ENCODE measurements around the gene THEM4.

The THEM4 gene

DNA sequence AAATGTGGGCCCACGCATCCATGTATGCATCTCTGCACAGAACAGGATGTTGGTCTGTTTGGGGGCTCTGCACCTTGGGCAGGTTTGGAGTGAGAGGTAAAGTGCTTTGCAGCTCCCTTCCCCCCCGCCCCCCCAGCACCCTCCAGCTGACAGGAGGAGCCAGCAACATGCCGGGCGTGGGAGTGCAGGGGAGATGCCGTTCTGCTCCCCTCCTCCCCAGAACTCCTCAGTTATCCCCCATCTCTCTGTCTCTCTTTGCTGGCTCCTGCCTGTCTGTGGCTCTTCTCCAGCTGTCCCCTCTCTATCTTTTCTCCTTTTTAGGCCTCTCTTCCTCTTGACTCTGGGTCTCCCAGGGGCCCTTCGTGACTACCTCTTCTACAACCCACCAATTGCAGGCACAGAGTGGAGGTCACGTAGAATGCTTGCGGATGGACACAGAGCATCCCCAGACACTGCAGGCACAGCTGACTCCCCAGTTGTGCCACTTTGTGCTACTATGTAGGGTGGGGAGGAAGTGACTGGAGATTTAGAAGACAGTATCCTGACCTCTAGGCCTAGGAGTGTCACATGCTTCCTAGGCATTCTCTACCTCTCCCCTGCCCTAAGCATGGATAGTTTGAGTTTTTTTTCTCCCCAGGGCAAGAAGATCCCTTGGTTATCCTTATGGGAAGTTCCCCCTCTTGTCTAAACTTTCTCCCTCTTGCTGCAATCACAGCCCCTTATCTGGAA lies 76.0 kb downstream of the THEM4 start:
- DNase-seq = no peak

DNA sequence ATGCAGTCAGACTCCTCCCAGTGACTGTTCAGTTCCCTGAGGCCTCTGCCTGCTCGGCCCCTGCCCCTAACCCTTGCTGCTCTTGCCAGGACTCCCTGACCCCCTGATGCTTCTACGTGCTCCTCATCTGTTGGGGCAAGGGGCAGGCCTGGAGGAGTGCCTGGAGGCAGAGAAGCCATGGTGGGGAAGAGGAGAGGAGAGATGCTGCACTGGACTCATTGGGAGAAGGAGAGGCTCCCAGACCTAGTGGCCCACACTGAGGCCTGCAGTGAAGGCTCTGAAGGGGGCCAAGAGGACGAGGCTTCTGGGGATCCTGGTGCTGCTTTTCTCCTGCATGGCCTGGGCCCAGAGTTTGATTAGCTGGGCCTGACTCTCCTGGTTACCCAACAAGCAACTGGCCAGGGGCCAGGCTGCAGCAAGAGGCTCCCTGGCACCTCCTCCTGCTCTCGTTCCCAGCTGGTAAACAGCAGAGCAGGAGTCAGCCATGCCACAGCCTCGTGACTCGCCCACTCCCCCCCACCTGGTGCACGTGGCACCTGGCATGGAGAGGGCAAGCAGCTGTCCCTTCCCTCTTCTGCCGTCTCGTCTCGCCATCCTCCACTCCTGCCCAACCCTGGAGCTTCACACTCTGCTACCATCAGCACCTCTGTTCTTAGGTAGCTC lies 76.9 kb downstream of the THEM4 start:
- DNase-seq = peak; percentile 65

DNA sequence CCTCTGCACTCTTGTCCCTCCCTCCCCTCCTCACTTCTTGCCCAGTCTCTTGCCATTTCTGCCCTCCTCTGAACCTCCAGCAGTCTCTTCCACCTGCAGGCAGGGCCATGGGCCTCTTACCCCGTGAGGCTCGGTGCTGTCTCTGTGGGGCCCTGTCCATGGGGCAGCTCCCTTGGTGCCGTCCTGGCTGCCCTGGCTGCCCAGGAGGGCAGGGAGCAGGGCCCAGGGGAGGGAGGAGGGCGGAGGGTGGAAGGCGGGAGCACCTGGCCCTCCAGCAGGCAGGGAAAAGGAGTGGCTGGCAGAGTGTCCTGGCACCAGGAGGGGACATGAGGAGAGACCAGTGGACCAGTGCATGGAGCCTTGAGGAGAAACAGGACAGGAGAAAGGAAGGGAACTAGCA lies 77.7 kb downstream of the THEM4 start, which contains the start of gene RORC:
Gene RORC, minus strand, starts transcription at position 198 of the 400 bp plus-strand sequence. Its CDS starts 38 bp downstream, at position 160.
- DNase-seq = no peak

DNA sequence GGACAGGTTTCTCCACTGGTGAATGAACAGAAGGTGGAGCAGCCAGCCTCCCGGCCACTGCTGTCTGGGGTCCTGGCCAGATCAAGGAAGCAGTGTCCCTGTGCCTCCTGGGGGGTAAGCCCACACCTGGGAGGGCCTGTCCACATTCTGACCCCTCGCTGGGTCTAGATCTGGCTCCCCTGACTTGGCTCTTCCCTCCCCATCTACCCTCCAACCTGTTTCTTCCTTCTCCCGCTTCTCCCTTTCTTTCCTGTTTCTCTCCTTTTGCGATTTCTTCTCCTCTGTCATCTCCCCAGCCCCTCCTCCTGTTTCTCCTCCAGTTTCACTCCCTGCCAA lies 78.1 kb downstream of the THEM4 start:
- DNase-seq = no peak

DNA sequence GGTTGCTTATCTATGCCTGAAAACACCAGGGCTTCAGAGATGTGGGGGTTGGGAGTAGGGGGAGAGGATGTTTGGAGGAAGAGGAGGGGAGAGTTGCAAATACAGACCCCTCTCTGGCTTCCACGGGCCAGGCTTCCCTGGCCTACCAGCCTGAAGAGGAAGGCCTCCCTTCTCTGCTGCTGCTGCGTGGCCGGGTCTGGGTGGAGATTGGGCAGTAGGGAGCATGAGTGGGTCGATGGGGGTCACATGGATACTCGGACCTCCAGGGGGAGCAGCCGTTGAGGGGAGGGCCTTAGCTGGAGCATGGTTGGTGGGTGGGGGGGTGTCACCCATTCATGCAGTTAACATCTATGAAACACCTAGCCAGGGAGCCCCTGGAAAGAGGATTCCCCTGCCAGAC lies 79.3 kb downstream of the THEM4 start:
- DNase-seq = no peak

DNA sequence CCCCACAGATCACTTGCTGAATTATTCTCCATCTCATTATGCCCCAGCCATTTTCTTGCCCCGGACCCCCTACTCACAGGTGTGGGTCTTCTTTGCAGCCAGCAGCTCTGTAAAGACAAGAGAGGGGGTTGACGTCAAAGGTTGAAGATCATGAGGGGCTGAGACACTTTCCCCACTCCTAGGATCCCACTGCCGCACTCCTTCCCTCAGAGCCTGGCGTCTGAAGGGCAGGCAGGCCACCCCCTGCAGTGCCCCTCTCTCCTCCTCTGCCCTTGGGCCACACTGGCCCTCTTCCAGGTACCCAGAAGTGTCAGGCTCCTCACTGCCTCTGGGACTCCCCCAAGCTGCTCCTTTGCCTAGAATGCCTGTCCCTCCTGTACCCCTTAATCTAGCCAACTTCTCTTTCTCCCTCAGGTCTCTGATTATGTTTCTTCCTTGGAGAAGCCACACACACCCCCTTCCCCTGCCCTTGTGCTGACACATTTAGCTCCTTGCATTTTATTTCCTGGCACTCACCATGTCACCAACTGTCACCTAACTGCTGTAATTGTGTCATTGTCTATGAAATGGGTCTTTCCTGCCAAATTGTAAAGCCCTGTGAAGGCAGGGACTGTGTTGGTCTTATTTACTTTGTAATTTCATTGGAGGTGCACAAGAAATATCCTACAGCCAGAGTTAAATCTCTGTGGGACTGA lies 79.8 kb downstream of the THEM4 start:
- no peak for DNase-seq

DNA sequence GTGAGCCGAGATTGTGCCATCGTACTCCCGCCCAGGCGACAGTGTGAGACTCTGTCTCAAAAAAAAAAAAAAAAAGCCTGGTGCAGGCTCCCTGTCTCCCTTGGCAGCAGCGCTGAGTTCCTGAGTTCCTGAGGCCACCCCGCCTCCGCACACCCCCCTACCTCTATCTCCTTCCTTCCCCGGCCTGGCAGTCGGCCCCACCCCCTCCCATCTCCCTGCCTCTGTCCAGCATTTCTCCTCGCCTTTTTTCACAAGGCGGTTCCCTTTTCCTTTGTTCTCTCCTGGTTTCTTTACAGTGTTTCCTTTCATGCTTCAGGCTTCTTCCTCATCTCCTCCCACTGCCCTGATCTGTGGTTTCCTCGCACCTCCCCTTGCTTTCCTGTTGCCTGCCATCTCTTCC lies 80.4 kb downstream of the THEM4 start:
- DNase-seq = no peak

DNA sequence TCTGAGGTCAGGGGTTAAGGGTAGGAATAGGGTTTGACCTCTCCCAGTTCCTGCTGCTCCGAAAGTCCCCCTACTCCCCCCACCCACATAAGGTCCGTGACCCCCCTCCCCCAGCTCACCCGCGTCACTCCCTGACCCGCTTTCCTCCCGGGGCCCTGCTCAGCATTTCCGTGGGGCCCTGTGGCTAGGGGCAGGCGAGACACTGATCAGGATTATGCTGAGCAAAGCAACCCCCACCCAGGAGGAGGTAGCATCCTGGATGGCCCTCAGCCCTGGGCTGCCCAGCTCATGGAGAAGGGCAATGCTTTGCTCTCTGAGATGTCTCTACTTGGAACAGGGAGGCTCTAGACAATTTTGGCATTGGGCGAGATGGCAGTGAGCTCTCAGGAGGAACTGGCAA lies 81.5 kb downstream of the THEM4 start:
- no peak for DNase-seq

DNA sequence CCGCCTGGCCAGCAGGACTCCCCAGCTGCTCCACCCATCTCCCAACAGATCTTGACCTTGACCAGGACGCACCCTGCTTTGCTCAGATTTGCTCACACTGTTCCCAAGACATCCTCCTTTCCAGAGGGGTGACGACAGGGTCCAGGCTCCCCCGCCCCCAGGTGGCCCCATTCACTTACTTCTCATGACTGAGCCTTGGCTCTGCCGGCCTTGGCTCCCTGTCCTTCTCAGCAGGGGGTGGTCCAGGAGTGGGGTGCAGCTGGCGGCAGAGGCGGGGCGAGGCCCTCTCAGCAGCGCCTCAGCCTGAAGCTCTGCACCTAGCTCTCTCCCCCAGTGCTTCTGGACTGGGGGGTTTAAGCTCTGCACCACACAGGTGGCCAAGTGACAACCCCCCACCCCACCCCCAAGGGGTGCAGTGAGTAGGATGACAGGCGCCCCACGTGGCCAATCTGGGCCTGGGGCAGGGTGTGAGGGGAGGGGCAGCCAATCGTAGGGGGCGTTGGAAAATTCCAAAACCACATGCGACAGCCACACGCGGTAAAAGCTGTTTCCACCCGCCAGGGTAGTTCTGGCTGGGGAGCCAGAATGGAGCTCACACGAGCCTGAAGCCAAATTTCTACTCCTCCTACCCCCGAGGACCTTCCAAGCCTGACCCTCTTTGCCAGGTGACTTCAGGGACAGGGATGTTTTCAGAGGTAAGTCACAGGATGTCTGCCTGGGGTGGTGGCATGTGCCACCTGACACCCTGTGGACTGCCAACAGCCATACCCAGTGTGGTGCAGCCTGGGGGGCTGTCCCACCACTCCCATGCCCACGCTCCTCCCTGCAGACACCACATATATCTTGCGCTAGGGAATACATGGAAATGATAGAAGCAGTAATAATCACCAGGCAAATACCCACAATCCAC lies 83.3 kb downstream of the THEM4 start:
- no peak for DNase-seq

DNA sequence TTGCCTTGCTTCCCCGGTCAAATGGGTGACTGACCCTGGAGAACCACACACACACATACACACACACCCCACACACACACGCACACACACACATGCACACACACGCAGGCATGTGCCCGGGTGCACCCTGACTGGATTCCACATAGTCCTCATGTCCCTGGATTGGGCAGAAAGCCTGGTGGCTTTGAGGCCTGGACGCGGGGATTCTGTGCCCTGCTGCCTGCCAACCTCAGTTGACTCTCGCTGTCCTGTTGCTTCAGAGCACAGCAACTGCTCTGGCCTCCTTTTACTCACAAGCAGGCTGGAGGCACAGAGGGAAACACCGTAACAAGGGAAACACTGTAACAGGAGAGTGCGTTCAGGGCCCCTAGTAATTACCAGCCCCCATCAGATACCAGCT lies 84.1 kb downstream of the THEM4 start:
- no peak for DNase-seq

Measured in midbrain (tissue), 1 donor.